ENCODE data around the gene MIEF1.

Gene MIEF1

GRCh38 chr22:39472570-39473556 is 29.2 kb upstream of the MIEF1 start:
- H3K9me3 ChIP-seq (ENCODE audit: control insufficient read depth, low read depth, low read length), result no peaks in the 10 kb centered on the region
- H3K27me3 ChIP-seq (ENCODE audit: control insufficient read depth, insufficient read depth, low read length), result no peaks in the 10 kb centered on the region
- H3K4me1 ChIP-seq (ENCODE audit: control insufficient read depth, low read depth, low read length), result peaks cover 34% of the 10 kb centered on the region
- H3K9ac ChIP-seq (ENCODE audit: low read length), result no peak overlapping the region
- H3K4me3 ChIP-seq (ENCODE audit: low read length), result no peak overlapping the region
- H3K36me3 ChIP-seq (ENCODE audit: control insufficient read depth, low read depth, low read length), result no peaks in the 10 kb centered on the region
- H3K27ac ChIP-seq (ENCODE audit: low read length), result no peak overlapping the region

- Histone ChIP-seq H3K36me3 (ENCODE audit: control insufficient read depth, low read depth, low read length) (no peaks in the 10 kb centered on the region), H3K4me1 (ENCODE audit: control insufficient read depth, low read depth, low read length) (peaks cover 34% of the 10 kb centered on the region)
These were observed 28.2 kb upstream of the MIEF1 start for GRCh38 chr22:39473851-39474250.

DNA sequence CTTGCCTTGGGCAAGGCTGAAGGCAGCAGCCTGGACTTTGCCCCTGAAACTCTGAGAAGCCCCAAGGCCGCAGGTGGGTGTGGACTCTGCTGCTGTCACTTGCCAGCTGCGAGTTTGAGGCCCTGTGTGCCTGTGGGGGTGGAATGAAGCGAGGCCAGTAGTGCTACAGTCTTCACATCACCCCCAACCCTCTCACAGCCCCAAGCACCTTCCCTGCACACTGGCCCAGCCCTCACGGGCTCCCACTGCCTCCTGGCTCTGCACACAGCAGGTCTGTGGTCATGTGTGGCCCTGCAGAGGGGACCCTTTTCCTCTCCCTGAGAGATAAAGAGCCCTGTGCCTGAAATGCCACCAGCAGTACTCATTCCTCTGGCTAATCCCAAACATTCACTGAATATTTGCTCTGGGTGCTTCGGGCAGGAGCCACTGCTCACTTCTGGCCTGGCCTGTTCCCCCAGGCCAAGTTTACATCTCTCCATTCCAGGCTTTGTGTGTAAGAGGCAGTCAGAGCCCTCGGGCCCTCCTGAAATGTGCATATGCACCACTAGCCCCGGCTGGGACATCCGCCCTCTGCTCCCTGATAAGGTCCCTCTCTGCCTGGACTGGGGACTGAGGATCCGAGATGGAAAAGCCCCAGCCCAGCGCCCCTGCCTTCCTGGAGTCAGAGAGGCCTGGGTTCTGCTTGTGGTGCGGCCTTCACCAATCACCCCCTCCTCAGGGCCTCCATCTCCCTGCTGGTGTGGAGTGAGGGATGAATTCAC is 27.6 kb upstream of the MIEF1 start:
- no peak overlapping the region for H3K4me3 ChIP-seq (ENCODE audit: low read length)
- H3K27me3 ChIP-seq (ENCODE audit: control insufficient read depth, insufficient read depth, low read length), result no peaks in the 10 kb centered on the region
- peaks cover 32% of the 10 kb centered on the region for H3K4me1 ChIP-seq (ENCODE audit: control insufficient read depth, low read depth, low read length)
- no peaks in the 10 kb centered on the region for H3K9me3 ChIP-seq (ENCODE audit: control insufficient read depth, low read depth, low read length)
- H3K9ac ChIP-seq (ENCODE audit: low read length), result no peak overlapping the region
- no peak overlapping the region for H3K27ac ChIP-seq (ENCODE audit: low read length)
- no peaks in the 10 kb centered on the region for H3K36me3 ChIP-seq (ENCODE audit: control insufficient read depth, low read depth, low read length)

More at GRCh38 chr22:39473851-39474250, 28.2 kb upstream of the MIEF1 start:
- no peaks in the 10 kb centered on the region for H3K27me3 ChIP-seq (ENCODE audit: control insufficient read depth, insufficient read depth, low read length)
- no peaks in the 10 kb centered on the region for H3K9me3 ChIP-seq (ENCODE audit: control insufficient read depth, low read depth, low read length)
- no peak overlapping the region for H3K4me3 ChIP-seq (ENCODE audit: low read length)
- H3K9ac ChIP-seq (ENCODE audit: low read length), result no peak overlapping the region
- no peak overlapping the region for H3K27ac ChIP-seq (ENCODE audit: low read length)

DNA sequence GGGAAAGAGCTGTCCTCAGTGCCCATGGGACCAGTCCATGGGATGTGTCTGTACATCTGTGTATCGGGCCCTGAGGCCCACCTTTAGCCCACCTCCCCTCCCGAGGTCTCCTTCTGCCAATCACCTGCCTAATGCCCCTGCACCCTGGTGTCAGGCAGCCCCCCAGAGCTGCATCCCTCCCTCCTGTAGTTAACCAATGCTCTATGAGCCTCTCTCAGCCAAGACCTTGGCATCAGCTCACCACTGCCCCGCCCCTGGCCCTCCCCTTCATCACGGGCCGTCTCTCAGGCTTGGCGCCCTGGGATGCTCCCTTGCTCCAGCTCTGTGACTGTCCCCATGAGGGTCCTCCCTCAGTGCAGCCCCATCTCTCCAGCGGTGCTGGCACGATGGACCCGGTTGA is 26.8 kb upstream of the MIEF1 start:
- Histone ChIP-seq H3K27ac (ENCODE audit: low read length) (no peak overlapping the region), H3K9ac (ENCODE audit: low read length) (no peak overlapping the region), H3K4me3 (ENCODE audit: low read length) (no peak overlapping the region), H3K4me1 (ENCODE audit: control insufficient read depth, low read depth, low read length) (peaks cover 26% of the 10 kb centered on the region), H3K36me3 (ENCODE audit: control insufficient read depth, low read depth, low read length) (no peaks in the 10 kb centered on the region), H3K9me3 (ENCODE audit: control insufficient read depth, low read depth, low read length) (no peaks in the 10 kb centered on the region), H3K27me3 (ENCODE audit: control insufficient read depth, insufficient read depth, low read length) (no peaks in the 10 kb centered on the region)

DNA sequence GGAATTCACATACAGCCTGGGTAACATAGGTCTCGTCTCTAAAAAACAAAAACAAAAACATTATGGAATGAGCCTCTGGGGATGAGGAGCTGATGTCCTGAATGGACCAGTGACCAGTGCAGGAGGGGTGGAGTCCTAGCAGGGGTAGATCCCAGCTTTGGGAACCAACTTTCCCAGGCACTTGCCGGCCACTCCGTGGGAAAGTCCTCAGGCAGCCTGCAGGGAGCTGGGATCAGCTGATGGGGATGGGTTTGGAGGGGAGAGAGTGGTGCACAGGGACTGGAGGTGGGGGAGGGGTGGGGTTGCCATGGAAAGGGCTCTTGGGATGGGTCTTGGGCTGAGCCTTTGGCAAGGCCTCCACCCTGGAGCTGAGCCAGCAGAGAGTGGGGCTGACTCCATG is 26.2 kb upstream of the MIEF1 start:
- no peak overlapping the region for H3K4me3 ChIP-seq (ENCODE audit: low read length)
- H3K27ac ChIP-seq (ENCODE audit: low read length), result no peak overlapping the region
- no peak overlapping the region for H3K9ac ChIP-seq (ENCODE audit: low read length)
- peaks cover 21% of the 10 kb centered on the region for H3K4me1 ChIP-seq (ENCODE audit: control insufficient read depth, low read depth, low read length)
- no peaks in the 10 kb centered on the region for H3K9me3 ChIP-seq (ENCODE audit: control insufficient read depth, low read depth, low read length)
- H3K36me3 ChIP-seq (ENCODE audit: control insufficient read depth, low read depth, low read length), result no peaks in the 10 kb centered on the region
- no peaks in the 10 kb centered on the region for H3K27me3 ChIP-seq (ENCODE audit: control insufficient read depth, insufficient read depth, low read length)

- no peaks in the 10 kb centered on the region for H3K27me3 ChIP-seq (ENCODE audit: control insufficient read depth, insufficient read depth, low read length)
- peaks cover 14% of the 10 kb centered on the region for H3K4me1 ChIP-seq (ENCODE audit: control insufficient read depth, low read depth, low read length)
- no peaks in the 10 kb centered on the region for H3K9me3 ChIP-seq (ENCODE audit: control insufficient read depth, low read depth, low read length)
- no peak overlapping the region for H3K4me3 ChIP-seq (ENCODE audit: low read length)
- no peak overlapping the region for H3K9ac ChIP-seq (ENCODE audit: low read length)
- no peaks in the 10 kb centered on the region for H3K36me3 ChIP-seq (ENCODE audit: control insufficient read depth, low read depth, low read length)
- H3K27ac ChIP-seq (ENCODE audit: low read length), result no peak overlapping the region
These were observed 25.4 kb upstream of the MIEF1 start for GRCh38 chr22:39476664-39477063.

GRCh38 chr22:39477542-39477941 is 24.5 kb upstream of the MIEF1 start:
- H3K27ac ChIP-seq (ENCODE audit: low read length), result no peak overlapping the region
- H3K27me3 ChIP-seq (ENCODE audit: control insufficient read depth, insufficient read depth, low read length), result no peaks in the 10 kb centered on the region
- H3K9me3 ChIP-seq (ENCODE audit: control insufficient read depth, low read depth, low read length), result no peaks in the 10 kb centered on the region
- H3K9ac ChIP-seq (ENCODE audit: low read length), result no peak overlapping the region
- peaks cover 5% of the 10 kb centered on the region for H3K4me1 ChIP-seq (ENCODE audit: control insufficient read depth, low read depth, low read length)
- no peaks in the 10 kb centered on the region for H3K36me3 ChIP-seq (ENCODE audit: control insufficient read depth, low read depth, low read length)
- H3K4me3 ChIP-seq (ENCODE audit: low read length), result no peak overlapping the region

DNA sequence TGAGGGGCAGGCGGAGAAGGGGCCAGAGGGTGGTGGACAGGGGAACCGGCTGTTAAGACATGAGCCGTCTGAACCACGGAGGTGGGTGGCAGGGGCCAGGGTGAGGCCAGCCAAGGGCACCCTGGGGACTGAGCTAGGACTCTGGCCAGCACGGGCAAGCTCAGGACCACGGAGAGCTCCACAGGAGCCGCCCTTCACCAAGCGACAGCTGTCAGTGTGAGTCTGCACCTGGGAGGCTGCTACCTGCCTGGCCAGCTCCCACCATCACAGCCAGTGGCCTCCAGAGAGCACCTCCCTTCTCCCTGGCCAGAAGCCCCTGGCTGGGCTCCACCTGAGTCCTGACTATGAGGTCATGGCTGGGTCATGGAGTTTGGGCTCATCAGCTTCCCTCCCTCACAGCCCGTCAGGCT is 23.6 kb upstream of the MIEF1 start:
- Histone ChIP-seq H3K9ac (ENCODE audit: low read length) (no peak overlapping the region), H3K27ac (ENCODE audit: low read length) (no peak overlapping the region), H3K4me3 (ENCODE audit: low read length) (no peak overlapping the region), H3K36me3 (ENCODE audit: control insufficient read depth, low read depth, low read length) (no peaks in the 10 kb centered on the region), H3K27me3 (ENCODE audit: control insufficient read depth, insufficient read depth, low read length) (no peaks in the 10 kb centered on the region), H3K9me3 (ENCODE audit: control insufficient read depth, low read depth, low read length) (no peaks in the 10 kb centered on the region), H3K4me1 (ENCODE audit: control insufficient read depth, low read depth, low read length) (peaks cover 4% of the 10 kb centered on the region)

GRCh38 chr22:39479254-39479653 is 22.8 kb upstream of the MIEF1 start:
- Histone ChIP-seq H3K4me1 (ENCODE audit: control insufficient read depth, low read depth, low read length) (peaks cover 4% of the 10 kb centered on the region), H3K27me3 (ENCODE audit: control insufficient read depth, insufficient read depth, low read length) (no peaks in the 10 kb centered on the region), H3K9me3 (ENCODE audit: control insufficient read depth, low read depth, low read length) (no peaks in the 10 kb centered on the region), H3K9ac (ENCODE audit: low read length) (no peak overlapping the region), H3K4me3 (ENCODE audit: low read length) (no peak overlapping the region), H3K27ac (ENCODE audit: low read length) (no peak overlapping the region), H3K36me3 (ENCODE audit: control insufficient read depth, low read depth, low read length) (no peaks in the 10 kb centered on the region)

DNA sequence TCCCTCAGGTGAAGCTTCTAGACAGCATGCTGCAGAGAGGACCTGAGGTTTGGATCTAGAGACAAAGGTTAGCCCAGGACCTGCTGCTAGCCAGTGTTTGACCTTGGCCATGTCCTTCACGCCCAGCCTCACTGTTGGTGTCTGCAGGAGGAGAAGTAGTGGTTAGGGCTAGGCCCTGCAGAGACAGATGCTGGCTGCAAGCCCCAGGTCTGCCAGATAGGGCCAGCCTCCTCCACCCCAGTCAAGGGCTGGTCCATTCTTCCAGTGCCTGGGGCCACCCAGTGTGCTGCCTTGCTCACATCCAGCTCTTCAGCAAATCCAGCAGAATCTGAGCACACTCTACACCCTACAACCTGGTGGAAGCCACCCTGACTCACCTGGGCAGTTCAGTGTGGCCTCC is 21.5 kb upstream of the MIEF1 start:
- H3K9ac ChIP-seq (ENCODE audit: low read length), result no peak overlapping the region
- H3K9me3 ChIP-seq (ENCODE audit: control insufficient read depth, low read depth, low read length), result no peaks in the 10 kb centered on the region
- no peaks in the 10 kb centered on the region for H3K27me3 ChIP-seq (ENCODE audit: control insufficient read depth, insufficient read depth, low read length)
- peaks cover 3% of the 10 kb centered on the region for H3K4me1 ChIP-seq (ENCODE audit: control insufficient read depth, low read depth, low read length)
- H3K27ac ChIP-seq (ENCODE audit: low read length), result no peak overlapping the region
- H3K36me3 ChIP-seq (ENCODE audit: control insufficient read depth, low read depth, low read length), result no peaks in the 10 kb centered on the region
- no peak overlapping the region for H3K4me3 ChIP-seq (ENCODE audit: low read length)

DNA sequence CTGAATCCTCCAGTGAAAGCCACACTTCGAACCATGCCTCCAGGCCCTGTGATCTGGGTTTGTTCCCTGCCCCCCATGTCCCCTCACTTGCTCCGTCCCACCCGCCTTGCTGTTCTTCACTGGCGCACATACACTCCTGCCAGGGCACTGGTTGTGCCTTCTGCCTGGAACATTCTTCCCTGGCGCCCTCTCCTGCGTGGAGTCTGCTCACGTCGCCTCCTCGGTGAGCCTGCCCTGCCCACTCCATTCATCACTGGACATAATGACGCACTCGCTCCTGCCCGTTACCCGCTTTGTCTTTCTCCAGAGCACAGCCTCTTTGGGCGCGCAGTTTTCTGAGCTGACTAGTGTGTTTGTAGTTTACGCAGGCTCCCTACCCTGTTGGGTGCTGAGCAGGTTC is 21.0 kb upstream of the MIEF1 start:
- Histone ChIP-seq H3K27ac (ENCODE audit: low read length) (no peak overlapping the region), H3K27me3 (ENCODE audit: control insufficient read depth, insufficient read depth, low read length) (no peaks in the 10 kb centered on the region), H3K4me1 (ENCODE audit: control insufficient read depth, low read depth, low read length) (no peaks in the 10 kb centered on the region), H3K9me3 (ENCODE audit: control insufficient read depth, low read depth, low read length) (no peaks in the 10 kb centered on the region), H3K9ac (ENCODE audit: low read length) (no peak overlapping the region), H3K4me3 (ENCODE audit: low read length) (no peak overlapping the region), H3K36me3 (ENCODE audit: control insufficient read depth, low read depth, low read length) (no peaks in the 10 kb centered on the region)
